ENCODE data around the gene BMERB1.

The BMERB1 gene

DNA sequence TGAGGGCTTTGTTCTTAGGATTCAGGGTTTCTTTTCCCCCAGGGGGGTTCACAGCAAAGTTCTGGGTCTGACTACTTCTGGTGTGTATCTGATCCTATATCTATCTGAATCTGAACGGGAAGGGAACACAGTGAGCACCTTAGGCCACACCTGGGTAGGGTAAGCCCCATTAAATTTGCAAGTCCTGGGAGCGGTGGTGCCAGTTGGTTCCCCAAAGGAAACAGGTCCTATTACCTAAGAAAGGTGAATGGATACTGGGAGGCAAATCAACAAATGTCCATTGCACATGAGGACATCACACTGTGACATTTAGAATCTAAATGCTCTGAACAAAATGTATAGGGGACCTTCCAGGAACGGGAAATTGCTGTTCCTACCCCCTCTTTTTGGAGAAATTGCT is 54.6 kb downstream of the BMERB1 start:
- no peak for DNase-seq
- Mint-ChIP-seq H3K4me1 (no peaks in the 10 kb centered on the region), H3K9me3 (no peaks in the 10 kb centered on the region), H3K27me3 (peaks cover 3% of the 10 kb centered on the region), H3K4me3 (no peak overlapping the region), H3K27ac (no peak overlapping the region), H3K36me3 (no peaks in the 10 kb centered on the region)
- CTCF ChIA-PET, result interaction anchor here (0.6 kb wide), 1 partner anchor 45 kb away, joined by 3 read pairs; no protein-coding TSS in a partner anchor

DNA sequence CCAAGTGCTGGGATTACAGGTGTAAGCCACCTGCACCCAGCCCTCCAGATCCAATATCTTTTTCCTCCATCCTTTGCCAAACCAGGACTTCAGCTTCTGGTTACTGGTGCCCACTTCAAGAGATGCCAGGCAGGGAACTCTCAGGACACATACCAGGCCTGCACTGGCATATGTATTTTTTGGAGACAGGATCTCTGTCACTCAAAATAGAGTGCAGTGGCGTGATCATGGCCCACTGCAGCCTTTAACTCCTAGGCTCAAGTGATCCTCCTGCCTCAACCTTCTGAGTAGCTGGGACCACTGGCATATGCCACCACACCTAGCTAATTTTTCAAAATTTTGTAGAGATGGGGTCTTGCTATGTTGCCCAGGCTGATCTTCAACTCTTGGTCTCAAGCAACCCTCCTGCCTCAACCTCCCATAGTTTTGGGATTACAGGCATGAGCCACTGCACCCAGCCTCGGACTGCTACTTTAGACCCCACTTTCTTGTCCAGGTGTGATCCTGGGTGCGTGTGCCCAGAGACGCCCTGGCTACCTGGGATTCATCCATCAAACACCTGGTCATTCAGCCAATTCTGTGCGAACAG is 55.8 kb downstream of the BMERB1 start:
- DNase-seq, result no peak
- H3K36me3 Mint-ChIP-seq, result no peaks in the 10 kb centered on the region
- H3K27ac Mint-ChIP-seq, result no peak overlapping the region
- H3K4me3 Mint-ChIP-seq, result no peak overlapping the region
- no peaks in the 10 kb centered on the region for H3K9me3 Mint-ChIP-seq
- no peaks in the 10 kb centered on the region for H3K4me1 Mint-ChIP-seq
- peaks cover 3% of the 10 kb centered on the region for H3K27me3 Mint-ChIP-seq
- CTCF ChIA-PET, result interaction anchor here (1.1 kb wide), 1 partner anchor 215 kb away, joined by 3 read pairs; no protein-coding TSS in a partner anchor

DNA sequence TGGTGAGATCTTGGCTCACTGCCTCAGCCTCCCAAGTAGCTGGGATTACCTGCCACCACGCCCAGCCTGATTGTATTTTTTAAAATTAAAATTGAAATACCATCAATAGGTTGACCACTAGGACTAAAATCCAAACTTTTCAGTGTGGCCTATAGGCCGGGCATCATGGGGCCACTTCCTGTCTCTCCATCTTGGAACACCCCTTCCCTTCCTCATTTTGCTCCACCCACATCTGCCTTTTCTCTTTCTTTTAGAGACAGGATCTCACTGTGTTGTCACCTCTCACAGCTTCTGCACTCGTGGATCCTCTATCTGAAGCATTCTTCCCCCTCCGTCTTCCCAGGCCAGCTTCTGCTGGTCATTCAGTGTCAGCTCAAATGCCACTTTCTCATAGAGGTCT is 57.0 kb downstream of the BMERB1 start:
- DNase-seq, result no peak
- Mint-ChIP-seq H3K27ac (no peak overlapping the region), H3K9me3 (no peaks in the 10 kb centered on the region), H3K4me1 (no peaks in the 10 kb centered on the region), H3K36me3 (no peaks in the 10 kb centered on the region), H3K4me3 (no peak overlapping the region), H3K27me3 (peaks cover 3% of the 10 kb centered on the region)
- CTCF ChIA-PET, result no interaction called here

DNA sequence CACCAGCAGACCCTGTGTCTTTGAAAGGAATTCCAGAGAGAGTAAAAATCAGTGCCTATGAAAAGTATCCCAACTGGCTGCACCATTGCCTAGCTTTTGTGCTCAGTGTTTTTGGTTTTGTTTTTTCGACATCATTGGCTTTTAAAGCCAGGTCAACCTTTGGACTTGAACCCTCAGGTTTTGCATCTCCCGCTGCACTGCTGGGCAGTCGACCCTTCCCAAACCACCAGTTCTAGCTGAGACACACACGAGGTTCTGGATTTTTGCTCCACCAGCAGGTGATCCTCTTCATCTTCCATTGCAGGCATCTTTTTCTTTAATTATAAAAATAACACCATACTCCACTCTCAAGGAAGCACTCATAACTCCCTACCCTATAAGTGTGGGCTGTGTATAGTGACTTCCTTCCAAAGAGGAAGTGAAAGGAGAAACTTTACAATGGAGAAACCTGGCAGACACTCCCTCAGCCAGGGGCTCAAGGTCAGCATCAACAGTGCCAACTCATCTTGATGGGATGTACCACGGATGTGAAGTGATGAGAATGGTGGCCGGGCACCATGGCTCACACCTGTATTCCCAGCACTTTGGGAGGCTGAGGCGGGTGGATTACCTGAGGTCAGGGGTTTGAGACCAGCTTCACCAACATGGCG is 57.8 kb downstream of the BMERB1 start:
- CTCF ChIA-PET, result no interaction called here
- Mint-ChIP-seq H3K36me3 (no peaks in the 10 kb centered on the region), H3K9me3 (no peaks in the 10 kb centered on the region), H3K4me3 (no peak overlapping the region), H3K27ac (no peak overlapping the region), H3K27me3 (peaks cover 3% of the 10 kb centered on the region), H3K4me1 (no peaks in the 10 kb centered on the region)
- no peak for DNase-seq

DNA sequence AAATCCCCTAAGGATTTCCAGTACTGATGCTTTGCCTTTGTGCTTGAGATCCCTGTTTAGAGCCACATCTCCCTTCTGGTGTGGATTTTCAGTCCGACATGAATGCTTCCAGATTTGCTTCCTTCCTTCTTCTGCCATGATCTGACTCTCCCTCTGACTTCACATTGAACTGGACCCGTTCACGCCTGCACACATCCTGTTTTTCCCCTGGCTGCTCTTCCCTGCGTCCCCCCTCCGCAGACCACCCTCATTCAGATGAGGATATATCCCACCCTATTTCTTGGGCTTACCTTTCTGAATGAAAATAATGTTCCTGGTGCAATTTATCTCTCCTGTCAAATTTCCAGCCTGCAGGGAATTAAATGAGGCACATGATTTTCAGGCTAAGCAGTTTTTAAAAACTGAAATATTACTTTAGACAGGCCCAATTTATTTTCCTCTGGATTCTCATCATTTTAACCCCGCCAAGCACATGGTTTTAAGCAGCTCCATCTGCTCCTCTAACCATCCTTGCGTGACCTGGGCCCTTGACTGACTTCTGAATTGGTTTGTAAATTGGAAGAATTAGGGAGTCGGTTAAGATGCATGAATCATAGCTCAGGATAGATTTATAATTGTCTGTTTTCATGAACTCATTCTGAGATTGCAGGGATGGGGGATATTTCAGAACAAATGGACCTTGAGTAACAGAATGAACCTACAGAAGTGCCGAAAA is 59.2 kb downstream of the BMERB1 start:
- CTCF ChIA-PET, result no interaction called here
- DNase-seq, result no peak
- peaks cover 9% of the 10 kb centered on the region for H3K27me3 Mint-ChIP-seq
- H3K4me1 Mint-ChIP-seq, result no peaks in the 10 kb centered on the region
- H3K4me3 Mint-ChIP-seq, result no peak overlapping the region
- H3K27ac Mint-ChIP-seq, result no peak overlapping the region
- no peaks in the 10 kb centered on the region for H3K36me3 Mint-ChIP-seq
- H3K9me3 Mint-ChIP-seq, result no peaks in the 10 kb centered on the region

DNA sequence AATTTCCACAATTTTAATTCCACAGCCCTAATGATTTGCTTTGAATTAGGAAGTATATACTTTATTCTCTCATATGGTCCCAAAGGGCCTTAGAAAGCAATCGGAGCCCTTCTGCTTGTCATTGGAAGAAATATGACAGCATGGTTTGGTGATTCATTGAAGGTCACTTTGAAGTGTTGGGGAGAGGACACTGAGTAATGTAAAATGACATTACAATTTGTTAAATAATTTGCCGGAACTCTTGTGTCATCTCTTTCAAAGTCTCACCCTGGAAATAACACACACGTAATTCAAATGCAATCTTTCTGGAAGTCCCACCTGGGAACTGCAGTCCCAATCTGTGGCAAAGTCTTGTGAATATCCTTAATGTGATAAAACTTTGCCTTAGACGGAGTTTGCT is 59.8 kb downstream of the BMERB1 start:
- Mint-ChIP-seq H3K4me3 (no peak overlapping the region), H3K9me3 (no peaks in the 10 kb centered on the region), H3K4me1 (no peaks in the 10 kb centered on the region), H3K27ac (no peak overlapping the region), H3K27me3 (peaks cover 9% of the 10 kb centered on the region), H3K36me3 (no peaks in the 10 kb centered on the region)
- CTCF ChIA-PET, result no interaction called here
- DNase-seq, result no peak

DNA sequence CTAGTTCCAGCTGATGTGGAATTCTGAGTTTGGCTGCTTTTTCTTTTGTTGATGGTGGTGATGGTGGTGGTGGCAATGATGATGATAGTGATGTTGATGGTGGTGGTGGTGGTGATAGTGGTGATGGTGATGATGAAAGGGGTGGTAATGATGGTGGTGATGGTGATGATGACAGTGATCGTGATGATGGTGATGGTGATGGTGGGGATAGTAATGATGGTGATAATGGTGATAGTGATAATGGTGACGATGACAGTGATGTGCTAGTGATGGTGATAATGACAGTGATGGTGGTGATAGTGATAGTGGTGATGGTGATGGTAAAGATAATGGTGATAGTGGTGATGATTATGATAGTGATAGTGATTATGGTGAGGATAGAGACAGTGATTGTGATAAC is 61.5 kb downstream of the BMERB1 start:
- H3K27ac Mint-ChIP-seq, result no peak overlapping the region
- H3K27me3 Mint-ChIP-seq, result peaks cover 5% of the 10 kb centered on the region
- CTCF ChIA-PET, result no interaction called here
- no peaks in the 10 kb centered on the region for H3K36me3 Mint-ChIP-seq
- H3K4me3 Mint-ChIP-seq, result no peak overlapping the region
- H3K9me3 Mint-ChIP-seq, result no peaks in the 10 kb centered on the region
- DNase-seq, result no peak
- no peaks in the 10 kb centered on the region for H3K4me1 Mint-ChIP-seq

DNA sequence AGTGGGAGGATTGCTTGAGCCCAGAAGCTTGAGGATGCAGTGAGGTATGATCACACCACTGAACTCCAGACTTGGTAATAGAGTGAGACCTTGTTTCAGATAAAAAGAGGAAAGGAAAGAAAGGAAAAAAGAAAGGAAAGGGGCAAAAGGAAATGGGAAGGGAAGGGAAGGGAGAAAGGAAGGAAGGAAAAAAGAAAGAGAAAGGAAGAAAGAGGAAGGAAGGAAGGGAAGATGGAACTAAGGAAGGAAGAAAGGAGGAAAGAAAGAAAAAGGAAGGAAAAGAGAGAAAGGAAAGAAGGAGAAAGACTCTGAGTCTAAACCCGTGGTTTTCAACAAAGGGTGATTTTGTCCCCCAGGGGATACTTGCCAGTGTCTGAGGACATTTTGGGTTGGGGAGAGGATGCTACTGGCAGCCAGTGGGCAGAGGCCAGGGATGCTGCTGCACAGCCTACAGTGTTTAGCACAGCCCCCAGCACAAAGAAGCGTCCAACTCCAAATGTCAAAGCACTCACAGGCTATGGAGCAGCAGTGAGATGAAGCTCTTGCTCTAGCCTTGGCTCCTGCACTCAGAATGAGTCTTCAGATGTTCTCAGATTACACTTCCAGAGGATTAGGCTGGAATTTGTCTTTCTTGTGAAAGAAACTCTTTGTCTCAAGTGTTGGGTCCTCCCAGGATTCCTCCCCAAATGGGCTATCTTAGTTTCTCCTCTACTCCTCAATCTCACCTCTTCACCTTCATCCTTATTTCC is 64.2 kb downstream of the BMERB1 start:
- H3K36me3 Mint-ChIP-seq, result no peaks in the 10 kb centered on the region
- no peak overlapping the region for H3K4me3 Mint-ChIP-seq
- no peaks in the 10 kb centered on the region for H3K4me1 Mint-ChIP-seq
- no peak overlapping the region for H3K27ac Mint-ChIP-seq
- H3K27me3 Mint-ChIP-seq, result peaks cover 5% of the 10 kb centered on the region
- no peak for DNase-seq
- CTCF ChIA-PET, result no interaction called here
- no peaks in the 10 kb centered on the region for H3K9me3 Mint-ChIP-seq

DNA sequence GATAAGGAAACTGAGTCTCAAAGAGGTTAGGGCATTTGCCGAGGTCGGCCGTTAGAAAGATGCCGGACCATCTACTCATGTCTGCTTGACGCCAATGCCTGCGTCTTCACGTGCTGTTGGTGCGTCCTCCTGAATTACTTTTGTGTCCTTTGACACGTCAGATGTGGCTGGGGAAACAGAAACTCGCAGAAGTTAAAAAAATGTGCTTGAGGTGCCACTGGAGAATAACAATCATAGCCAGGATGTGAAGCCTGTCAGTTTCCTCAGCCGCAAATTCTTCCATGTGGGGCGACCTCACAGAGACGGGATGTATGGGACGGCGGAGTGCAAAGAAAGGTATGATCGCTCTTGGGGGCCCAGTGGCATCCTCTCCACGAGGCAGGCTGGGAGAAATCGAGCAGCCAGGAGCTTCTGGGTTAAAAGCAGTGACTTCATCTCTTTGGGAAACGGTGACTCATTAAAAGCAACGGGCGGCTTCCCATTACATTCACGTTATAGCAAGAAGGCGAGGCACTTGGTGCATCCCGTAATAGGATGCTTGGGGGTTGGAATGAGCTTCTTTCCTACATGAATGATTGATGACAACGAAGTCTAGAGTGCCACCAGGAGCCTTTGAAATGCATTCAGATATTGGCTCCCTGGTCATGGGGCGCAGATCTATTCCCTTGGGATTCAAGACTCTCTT is 67.8 kb downstream of the BMERB1 start:
- CTCF ChIA-PET, result no interaction called here
- H3K9me3 Mint-ChIP-seq, result no peaks in the 10 kb centered on the region
- no peaks in the 10 kb centered on the region for H3K36me3 Mint-ChIP-seq
- peaks cover 11% of the 10 kb centered on the region for H3K27me3 Mint-ChIP-seq
- no peak overlapping the region for H3K4me3 Mint-ChIP-seq
- H3K27ac Mint-ChIP-seq, result no peak overlapping the region
- no peaks in the 10 kb centered on the region for H3K4me1 Mint-ChIP-seq
- DNase-seq, result no peak

DNA sequence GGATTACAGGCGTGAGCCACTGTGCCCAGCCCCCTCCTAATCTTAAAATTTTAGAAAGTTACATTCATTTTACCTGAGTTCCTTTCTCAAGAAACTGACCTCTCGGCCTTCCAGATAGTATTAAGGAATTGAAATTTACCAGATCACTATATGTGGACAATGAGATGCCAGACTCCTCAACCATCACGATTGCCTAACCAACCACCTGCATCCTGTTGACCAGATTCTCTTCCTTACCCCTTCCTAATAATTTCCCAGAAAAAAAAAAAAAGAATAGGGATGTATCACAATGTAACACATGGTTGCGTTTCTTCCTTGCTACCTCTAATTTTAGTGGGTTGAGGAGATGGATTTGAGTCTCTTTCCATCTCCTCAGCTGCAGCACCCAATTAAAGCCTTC is 72.1 kb downstream of the BMERB1 start:
- DNase-seq, result no peak
- H3K27ac Mint-ChIP-seq, result no peak overlapping the region
- H3K9me3 Mint-ChIP-seq, result no peaks in the 10 kb centered on the region
- H3K4me3 Mint-ChIP-seq, result no peak overlapping the region
- peaks cover 20% of the 10 kb centered on the region for H3K4me1 Mint-ChIP-seq
- peaks cover 29% of the 10 kb centered on the region for H3K27me3 Mint-ChIP-seq
- CTCF ChIA-PET, result no interaction called here
- no peaks in the 10 kb centered on the region for H3K36me3 Mint-ChIP-seq

DNA sequence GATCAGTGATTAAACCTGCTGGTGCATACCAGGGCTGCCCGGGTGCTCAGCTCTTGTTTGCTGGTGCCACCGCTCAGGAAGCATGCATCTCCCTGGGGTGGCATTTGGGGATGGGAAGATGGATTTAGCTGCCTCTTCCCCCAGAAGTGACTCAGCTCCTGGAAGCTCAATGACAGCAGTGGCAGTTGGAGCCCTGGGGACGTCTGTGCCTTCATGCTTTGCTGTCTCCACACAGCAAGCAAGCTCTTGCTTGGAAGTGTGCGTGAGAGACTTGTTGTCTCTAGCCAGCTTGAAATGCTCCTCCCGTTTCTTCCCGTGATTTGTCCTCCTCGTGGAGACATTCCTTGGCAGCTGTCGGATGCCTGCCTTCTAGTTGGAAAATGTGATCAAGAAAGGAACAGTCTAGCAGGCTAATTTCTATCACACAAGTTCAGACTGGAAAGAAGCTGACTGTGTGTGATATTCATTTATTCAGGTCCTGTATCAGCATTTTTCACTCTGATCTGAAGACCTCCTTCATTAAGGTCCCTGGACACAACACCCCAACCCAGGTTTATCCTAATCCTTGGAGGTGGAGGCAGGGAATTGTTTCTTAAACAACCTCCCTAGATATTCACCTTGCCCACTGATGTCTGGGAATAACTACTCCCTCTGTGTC is 73.0 kb downstream of the BMERB1 start:
- no peak for DNase-seq
- no peaks in the 10 kb centered on the region for H3K9me3 Mint-ChIP-seq
- no peak overlapping the region for H3K27ac Mint-ChIP-seq
- no peak overlapping the region for H3K4me3 Mint-ChIP-seq
- H3K36me3 Mint-ChIP-seq, result no peaks in the 10 kb centered on the region
- peaks cover 29% of the 10 kb centered on the region for H3K27me3 Mint-ChIP-seq
- CTCF ChIA-PET, result no interaction called here
- H3K4me1 Mint-ChIP-seq, result peaks cover 20% of the 10 kb centered on the region

DNA sequence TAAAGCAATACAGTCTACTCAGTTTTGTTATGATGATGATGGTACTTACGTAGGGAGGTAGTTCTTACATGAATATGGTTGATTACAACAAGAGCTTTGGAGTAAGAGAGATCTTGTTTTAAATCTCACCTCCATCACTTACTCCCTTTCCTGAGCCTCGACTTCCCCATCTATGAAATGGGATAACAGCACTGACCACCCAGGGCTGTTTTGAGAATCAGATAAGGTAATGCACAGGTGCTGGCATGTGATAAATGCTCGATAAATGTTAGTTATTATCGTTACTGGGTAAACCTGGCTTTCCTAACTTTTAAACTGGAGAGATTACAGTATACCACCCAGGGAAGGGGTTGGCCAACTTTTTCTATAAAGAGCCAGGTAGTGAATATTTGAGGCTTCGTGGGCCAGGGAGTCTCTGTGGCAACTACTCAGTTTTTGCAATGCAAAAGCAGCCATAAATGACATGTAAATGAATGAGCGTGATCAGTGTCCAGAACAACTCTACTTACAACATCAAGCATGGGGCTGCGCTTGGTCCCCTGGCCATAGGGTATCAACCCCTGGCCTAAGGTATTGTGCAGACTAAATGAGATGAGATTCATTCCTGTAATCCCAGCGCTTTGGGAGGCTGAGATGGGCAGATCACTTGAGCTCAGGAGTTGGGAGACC is 73.7 kb downstream of the BMERB1 start:
- Mint-ChIP-seq H3K27me3 (peaks cover 29% of the 10 kb centered on the region), H3K4me1 (peaks cover 20% of the 10 kb centered on the region), H3K4me3 (no peak overlapping the region), H3K27ac (no peak overlapping the region), H3K36me3 (no peaks in the 10 kb centered on the region), H3K9me3 (no peaks in the 10 kb centered on the region)
- DNase-seq, result no peak
- CTCF ChIA-PET, result no interaction called here

DNA sequence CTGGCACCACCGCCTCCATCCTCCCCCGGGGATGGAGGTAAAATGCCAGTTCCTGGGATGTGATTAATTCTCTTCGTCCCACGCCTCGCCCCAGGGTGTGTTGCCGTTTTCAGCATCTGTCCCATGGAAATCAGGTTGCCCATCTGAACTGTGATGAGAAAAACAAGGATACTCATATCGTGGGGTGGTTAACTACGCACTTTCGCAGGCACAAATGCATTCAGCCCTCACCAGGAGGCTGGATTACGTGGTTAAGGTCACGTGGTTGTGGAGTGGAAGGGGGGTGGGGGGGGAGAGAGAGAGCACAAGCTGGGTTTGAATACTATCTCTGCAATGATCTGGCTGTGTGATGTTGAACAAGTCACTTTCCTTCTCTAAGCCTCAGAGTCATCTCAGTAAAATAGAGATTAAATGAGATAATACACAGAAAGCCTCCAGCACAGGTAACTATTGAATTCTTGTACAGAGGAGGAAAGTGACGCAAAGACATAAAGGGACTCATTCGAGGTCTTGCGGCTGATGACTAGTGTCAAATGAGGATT is 74.7 kb downstream of the BMERB1 start:
- H3K27ac Mint-ChIP-seq, result peak overlapping the region; percentile 73
- H3K36me3 Mint-ChIP-seq, result no peaks in the 10 kb centered on the region
- CTCF ChIA-PET, result no interaction called here
- no peak overlapping the region for H3K4me3 Mint-ChIP-seq
- H3K27me3 Mint-ChIP-seq, result peaks cover 25% of the 10 kb centered on the region
- no peaks in the 10 kb centered on the region for H3K9me3 Mint-ChIP-seq
- DNase-seq, result peak; percentile 31
- peaks cover 20% of the 10 kb centered on the region for H3K4me1 Mint-ChIP-seq

Measured in activated naive CD4-positive, alpha-beta T cell treated with anti-CD3 and anti-CD28 coated beads, Interleukin-2, amount 10 ng/mL, durations not matched to agents 7 days and 5 days (primary cell).